ENCODE data around the gene SLC9A9. TPM values are rescaled to one million over a fixed set of nuclear protein-coding genes. Genes with fewer than 3 reads are reported as not detected.

Gene SLC9A9
- total RNA-seq, 4 donors from 2014 or later = 2.1 to 40.4 (median 7.2) TPM

- TF ChIP-seq POLR2A (IDR thresholded peaks at IDR 0.05) = no peak
- no peak for TF ChIP-seq CTCF (IDR thresholded peaks at IDR 0.05)
- no peak for DNase-seq
- no peak overlapping the region for H3K27ac ChIP-seq
- no peaks in the 10 kb centered on the region for H3K27me3 ChIP-seq
- no peaks in the 10 kb centered on the region for H3K4me1 ChIP-seq
- H3K9me3 ChIP-seq = no peaks in the 10 kb centered on the region
- H3K4me3 ChIP-seq = no peak overlapping the region
- no peaks in the 10 kb centered on the region for H3K36me3 ChIP-seq
Measured at GRCh38 chr3:143361589-143361988, 486.7 kb downstream of the SLC9A9 start.

- TF ChIP-seq CTCF (IDR thresholded peaks at IDR 0.05) = no peak
- TF ChIP-seq POLR2A (IDR thresholded peaks at IDR 0.05) = no peak
- DNase-seq = no peak
Measured at GRCh38 chr3:143360244-143360643, 488.0 kb downstream of the SLC9A9 start.

GRCh38 chr3:143358793-143359491 is 489.3 kb downstream of the SLC9A9 start:
- DNase-seq = no peak
- Histone ChIP-seq H3K4me1 (no peaks in the 10 kb centered on the region), H3K27me3 (no peaks in the 10 kb centered on the region), H3K27ac (no peak overlapping the region), H3K9me3 (no peaks in the 10 kb centered on the region), H3K36me3 (no peaks in the 10 kb centered on the region), H3K4me3 (no peak overlapping the region)
- TF ChIP-seq CTCF (IDR thresholded peaks at IDR 0.05) = no peak
- TF ChIP-seq POLR2A (IDR thresholded peaks at IDR 0.05) = no peak

More at GRCh38 chr3:143360244-143360643, 488.0 kb downstream of the SLC9A9 start:
- H3K4me3 ChIP-seq = no peak overlapping the region
- H3K36me3 ChIP-seq = no peaks in the 10 kb centered on the region
- H3K27ac ChIP-seq = no peak overlapping the region
- no peaks in the 10 kb centered on the region for H3K4me1 ChIP-seq
- no peaks in the 10 kb centered on the region for H3K9me3 ChIP-seq
- H3K27me3 ChIP-seq = no peaks in the 10 kb centered on the region

- TF ChIP-seq CTCF (IDR thresholded peaks at IDR 0.05) (no peak), POLR2A (IDR thresholded peaks at IDR 0.05) (no peak)
- H3K4me1 ChIP-seq = no peaks in the 10 kb centered on the region
- no peak overlapping the region for H3K4me3 ChIP-seq
- H3K36me3 ChIP-seq = no peaks in the 10 kb centered on the region
- H3K9me3 ChIP-seq = no peaks in the 10 kb centered on the region
- no peaks in the 10 kb centered on the region for H3K27me3 ChIP-seq
- no peak overlapping the region for H3K27ac ChIP-seq
- no peak for DNase-seq
Measured at GRCh38 chr3:143358155-143358792, 490.0 kb downstream of the SLC9A9 start.

GRCh38 chr3:143357700-143358099 is 490.6 kb downstream of the SLC9A9 start:
- TF ChIP-seq POLR2A (IDR thresholded peaks at IDR 0.05) (no peak), CTCF (IDR thresholded peaks at IDR 0.05) (no peak)
- Histone ChIP-seq H3K4me1 (no peaks in the 10 kb centered on the region), H3K9me3 (no peaks in the 10 kb centered on the region), H3K27me3 (no peaks in the 10 kb centered on the region), H3K36me3 (no peaks in the 10 kb centered on the region), H3K4me3 (no peak overlapping the region), H3K27ac (no peak overlapping the region)
- DNase-seq = no peak
